ENCODE measurements around the gene GADD45A. TPM values are rescaled to one million over a fixed set of nuclear protein-coding genes. Genes with fewer than 3 reads are reported as not detected.

GADD45A gene
- total and polyA plus RNA-seq, 9 of the 15 experiments (the other 6 are each of a cell fraction or from before 2014, with no cell fraction given) = 21.3 to 156 (median 62.1) TPM

DNA sequence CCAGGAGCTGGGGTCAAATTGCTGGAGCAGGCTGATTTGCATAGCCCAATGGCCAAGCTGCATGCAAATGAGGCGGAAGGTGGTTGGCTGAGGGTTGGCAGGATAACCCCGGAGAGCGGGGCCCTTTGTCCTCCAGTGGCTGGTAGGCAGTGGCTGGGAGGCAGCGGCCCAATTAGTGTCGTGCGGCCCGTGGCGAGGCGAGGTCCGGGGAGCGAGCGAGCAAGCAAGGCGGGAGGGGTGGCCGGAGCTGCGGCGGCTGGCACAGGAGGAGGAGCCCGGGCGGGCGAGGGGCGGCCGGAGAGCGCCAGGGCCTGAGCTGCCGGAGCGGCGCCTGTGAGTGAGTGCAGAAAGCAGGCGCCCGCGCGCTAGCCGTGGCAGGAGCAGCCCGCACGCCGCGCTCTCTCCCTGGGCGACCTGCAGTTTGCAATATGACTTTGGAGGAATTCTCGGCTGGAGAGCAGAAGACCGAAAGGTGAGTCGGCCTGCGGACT lies at the start of gene GADD45A (continued):
- TF ChIP-seq ETS1 (conservative IDR thresholded peaks at IDR 0.05; ENCODE audit: control insufficient read depth, low read depth, low read length) (peak; percentile 59), THRB (CRISPR knock-in tag; conservative IDR thresholded peaks at IDR 0.05) (0 out of 2 replicates have a peak, but pooled peaks have one; percentile 28), ZNF586 (CRISPR knock-in tag; conservative IDR thresholded peaks at IDR 0.05) (no peak), ZNF778 (CRISPR knock-in tag; IDR thresholded peaks at IDR 0.05) (no peak), NELFE (IDR thresholded peaks at IDR 0.05; ENCODE audit: insufficient read depth, insufficient read length) (peak; percentile 38), BRF1 (IDR thresholded peaks at IDR 0.05; ENCODE audit: borderline replicate concordance, extremely low read depth, insufficient read length) (no peak), SUPT5H (IDR thresholded peaks at IDR 0.05) (peak; percentile 99), FOXA3 (CRISPR knock-in tag; conservative IDR thresholded peaks at IDR 0.05 in 1 of 2, IDR thresholded peaks at IDR 0.05 in 1 of 2) (peak in 1 of 2 experiments; percentile 75; a peak in 1 of 4 replicates), SOX6 (IDR thresholded peaks at IDR 0.05) (peak; percentile 77), ZNF23 (CRISPR knock-in tag; IDR thresholded peaks at IDR 0.05) (no peak), NCOA6 (IDR thresholded peaks at IDR 0.05) (no peak)
- TF ChIP-seq, protein P1, sequence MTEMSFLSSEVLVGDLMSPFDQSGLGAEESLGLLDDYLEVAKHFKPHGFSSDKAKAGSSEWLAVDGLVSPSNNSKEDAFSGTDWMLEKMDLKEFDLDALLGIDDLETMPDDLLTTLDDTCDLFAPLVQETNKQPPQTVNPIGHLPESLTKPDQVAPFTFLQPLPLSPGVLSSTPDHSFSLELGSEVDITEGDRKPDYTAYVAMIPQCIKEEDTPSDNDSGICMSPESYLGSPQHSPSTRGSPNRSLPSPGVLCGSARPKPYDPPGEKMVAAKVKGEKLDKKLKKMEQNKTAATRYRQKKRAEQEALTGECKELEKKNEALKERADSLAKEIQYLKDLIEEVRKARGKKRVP (CRISPR knock-in tag; IDR thresholded peaks at IDR 0.05) = 0 out of 2 replicates have a peak, but pooled peaks have one; percentile 39
- TF ChIP-seq, protein P2, sequence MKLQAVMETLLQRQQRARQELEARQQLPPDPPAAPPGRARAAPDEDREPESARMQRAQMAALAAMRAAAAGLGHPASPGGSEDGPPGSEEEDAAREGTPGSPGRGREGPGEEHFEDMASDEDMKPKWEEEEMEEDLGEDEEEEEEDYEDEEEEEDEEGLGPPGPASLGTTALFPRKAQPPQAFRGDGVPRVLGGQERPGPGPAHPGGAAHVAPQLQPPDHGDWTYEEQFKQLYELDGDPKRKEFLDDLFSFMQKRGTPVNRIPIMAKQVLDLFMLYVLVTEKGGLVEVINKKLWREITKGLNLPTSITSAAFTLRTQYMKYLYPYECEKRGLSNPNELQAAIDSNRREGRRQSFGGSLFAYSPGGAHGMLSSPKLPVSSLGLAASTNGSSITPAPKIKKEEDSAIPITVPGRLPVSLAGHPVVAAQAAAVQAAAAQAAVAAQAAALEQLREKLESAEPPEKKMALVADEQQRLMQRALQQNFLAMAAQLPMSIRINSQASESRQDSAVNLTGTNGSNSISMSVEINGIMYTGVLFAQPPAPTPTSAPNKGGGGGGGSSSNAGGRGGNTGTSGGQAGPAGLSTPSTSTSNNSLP (IDR thresholded peaks at IDR 0.05; ENCODE audit: borderline replicate concordance, low read depth, low read length) = no peak
